Measurements from ENCODE around the gene GARIN5A. TPM values are rescaled to one million over a fixed set of nuclear protein-coding genes. Genes with fewer than 3 reads are reported as not detected.
A peak's percentile ranks its signal among the peaks of the same experiment; 100 is the strongest.

Gene GARIN5A
- total RNA-seq, 1 experiment from 2014 or later = 6.2 TPM

DNA sequence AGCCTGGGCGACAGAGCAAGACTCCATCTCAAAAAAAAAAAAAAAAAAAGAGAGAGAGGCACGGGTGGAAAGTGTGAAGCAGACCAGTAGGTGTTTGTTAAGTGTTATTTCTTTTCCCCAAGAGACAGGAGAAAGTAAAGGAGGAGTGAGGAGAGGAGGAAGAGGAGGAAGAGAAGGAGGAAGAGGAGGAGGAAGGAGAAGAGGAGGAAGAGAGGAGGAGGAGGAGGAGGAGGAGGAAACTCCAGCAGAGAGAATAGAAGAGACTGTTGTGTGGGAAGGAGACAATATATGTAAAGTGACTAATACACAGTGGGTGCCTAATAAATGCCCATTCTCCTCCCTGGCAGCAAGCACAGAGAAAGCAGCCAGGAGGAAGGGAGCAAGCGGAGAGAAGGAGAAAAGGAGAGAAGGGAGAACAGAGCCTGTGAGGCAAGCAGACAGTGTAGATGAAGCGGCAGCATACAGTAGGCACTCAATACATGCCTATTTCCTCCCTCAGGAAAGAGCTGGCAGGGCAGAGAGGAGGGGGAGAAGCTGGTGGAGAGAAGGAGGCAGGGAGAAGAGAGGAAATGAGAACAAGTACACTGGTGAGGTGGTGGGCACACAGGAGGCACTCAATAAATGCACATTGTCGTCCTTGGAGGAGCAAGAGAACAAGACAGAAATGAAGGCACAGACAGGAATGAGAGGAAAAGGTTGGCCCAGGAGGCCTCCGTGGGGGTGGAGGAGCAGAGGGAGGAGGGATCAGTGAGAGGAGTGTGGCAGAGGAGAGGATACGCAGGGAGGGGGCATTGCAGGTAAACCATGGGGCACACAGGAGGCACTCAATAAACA lies 17.8 kb upstream of the GARIN5A start:
- TF ChIP-seq EZH2 (IDR thresholded peaks at IDR 0.05; ENCODE audit: low read length, unreplicated experiment) (no peak), EZH2phosphoT487 (IDR thresholded peaks at IDR 0.05; ENCODE audit: borderline replicate concordance, low read length) (no peak)
- TF ChIP-seq, protein P1, sequence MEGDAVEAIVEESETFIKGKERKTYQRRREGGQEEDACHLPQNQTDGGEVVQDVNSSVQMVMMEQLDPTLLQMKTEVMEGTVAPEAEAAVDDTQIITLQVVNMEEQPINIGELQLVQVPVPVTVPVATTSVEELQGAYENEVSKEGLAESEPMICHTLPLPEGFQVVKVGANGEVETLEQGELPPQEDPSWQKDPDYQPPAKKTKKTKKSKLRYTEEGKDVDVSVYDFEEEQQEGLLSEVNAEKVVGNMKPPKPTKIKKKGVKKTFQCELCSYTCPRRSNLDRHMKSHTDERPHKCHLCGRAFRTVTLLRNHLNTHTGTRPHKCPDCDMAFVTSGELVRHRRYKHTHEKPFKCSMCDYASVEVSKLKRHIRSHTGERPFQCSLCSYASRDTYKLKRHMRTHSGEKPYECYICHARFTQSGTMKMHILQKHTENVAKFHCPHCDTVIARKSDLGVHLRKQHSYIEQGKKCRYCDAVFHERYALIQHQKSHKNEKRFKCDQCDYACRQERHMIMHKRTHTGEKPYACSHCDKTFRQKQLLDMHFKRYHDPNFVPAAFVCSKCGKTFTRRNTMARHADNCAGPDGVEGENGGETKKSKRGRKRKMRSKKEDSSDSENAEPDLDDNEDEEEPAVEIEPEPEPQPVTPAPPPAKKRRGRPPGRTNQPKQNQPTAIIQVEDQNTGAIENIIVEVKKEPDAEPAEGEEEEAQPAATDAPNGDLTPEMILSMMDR (conservative IDR thresholded peaks at IDR 0.05; ENCODE audit: low read depth, low read length) = no peak
- BruUV-seq (replicated peaks) = no TSS peak
- intact Hi-C loops (cut with micrococcal nuclease) = no loop called here
- H3K4me3 ChIP-seq (ENCODE audit: low read length) = no peak overlapping the region
- H4K20me1 ChIP-seq (ENCODE audit: low read length) = no peaks in the 10 kb centered on the region
- no peaks in the 10 kb centered on the region for H3K36me3 ChIP-seq (ENCODE audit: low read depth, low read length)
- no peaks in the 10 kb centered on the region for H3K9me2 ChIP-seq (replicated peaks; ENCODE audit: low read length)
- H3K79me2 ChIP-seq (ENCODE audit: low read length) = no peaks in the 10 kb centered on the region
- H2AFZ ChIP-seq (ENCODE audit: low read length) = no peak overlapping the region
- ATAC-seq = no peak
- no peak overlapping the region for H3K4me2 ChIP-seq (ENCODE audit: low read length)
- no peak overlapping the region for H3K9ac ChIP-seq (ENCODE audit: low read length)
- H3K4me1 ChIP-seq (ENCODE audit: insufficient read depth, low read length) = no peaks in the 10 kb centered on the region
- H3K27me3 ChIP-seq (ENCODE audit: low read length) = no peaks in the 10 kb centered on the region
- ChIA-PET POLR2A (ENCODE audit: unreplicated experiment) (no interaction called here), CTCF (no interaction called here)
- H3F3A ChIP-seq (ENCODE audit: low read length, unreplicated experiment) = no peaks in the 10 kb centered on the region
- no peak for DNase-seq
- no peak overlapping the region for H3K27ac ChIP-seq (ENCODE audit: low read length)
- no peaks in the 10 kb centered on the region for H3K9me3 ChIP-seq (ENCODE audit: low read length)

DNA sequence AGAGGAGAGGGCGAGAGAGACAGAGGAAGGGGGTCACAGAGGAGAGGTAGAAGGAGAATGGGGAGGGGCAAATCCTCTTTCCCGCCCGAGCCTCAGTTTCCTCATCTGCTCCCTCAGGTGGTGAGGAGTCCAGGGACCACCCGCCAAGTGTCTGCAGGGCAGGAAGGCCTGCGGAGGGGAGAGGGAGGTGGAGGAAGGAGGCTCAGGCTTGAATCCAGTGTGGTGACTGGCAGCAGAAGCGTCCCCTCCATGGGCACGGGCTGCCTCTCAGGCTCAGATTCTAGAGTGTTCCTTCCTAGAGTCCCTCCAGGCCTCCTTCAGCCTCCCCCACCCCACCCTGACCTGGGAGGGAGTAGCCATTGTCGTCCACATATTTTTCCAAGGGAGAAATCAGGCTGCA lies 16.5 kb upstream of the GARIN5A start:
- no TSS peak for BruUV-seq (replicated peaks)
- intact Hi-C loops (cut with micrococcal nuclease) = no loop called here

DNA sequence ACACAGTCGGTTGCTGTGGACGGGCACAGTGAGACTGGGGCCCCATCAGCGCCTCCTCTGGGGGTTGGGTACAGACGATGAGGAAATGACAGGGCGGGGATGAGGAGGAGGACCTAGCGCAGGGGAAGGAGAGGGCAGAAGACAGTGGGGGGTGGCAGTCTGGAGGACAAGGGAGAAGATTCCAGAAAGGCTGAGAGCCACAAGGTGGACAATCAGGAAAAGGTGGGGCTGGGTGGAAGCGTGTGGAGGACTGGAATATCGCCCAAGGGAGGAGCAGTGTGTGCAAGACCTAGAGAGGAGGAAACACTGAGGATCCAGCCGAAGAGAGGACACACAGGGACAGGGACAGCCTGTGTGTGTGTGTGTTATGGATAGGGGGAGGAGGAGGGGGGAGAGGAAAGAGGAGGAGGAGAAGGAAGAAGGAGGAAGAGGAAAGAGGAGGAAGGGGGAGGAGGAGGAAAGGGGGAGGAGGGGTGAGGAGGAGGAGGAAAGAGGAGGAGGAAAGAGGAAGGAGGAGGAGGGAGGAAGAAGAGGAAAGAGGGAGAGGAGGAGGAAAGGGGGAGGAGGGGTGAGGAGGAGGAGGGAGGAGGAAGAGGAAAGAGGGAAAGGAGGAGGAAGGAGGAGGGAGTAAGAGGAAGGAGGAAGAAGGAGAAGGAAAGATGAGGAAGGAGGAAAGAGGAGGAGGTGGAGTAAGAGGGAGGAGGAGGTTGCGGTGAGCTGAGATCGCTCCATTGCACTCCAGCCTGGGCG lies 15.8 kb upstream of the GARIN5A start:
- Histone ChIP-seq H3K27me3 (ENCODE audit: low read length) (no peaks in the 10 kb centered on the region), H3K4me1 (ENCODE audit: insufficient read depth, low read length) (no peaks in the 10 kb centered on the region), H3K9me3 (ENCODE audit: low read length) (no peaks in the 10 kb centered on the region), H3K9ac (ENCODE audit: low read length) (no peak overlapping the region), H3K79me2 (ENCODE audit: low read length) (no peaks in the 10 kb centered on the region), H3K4me2 (ENCODE audit: low read length) (peak overlapping the region; percentile 55), H4K20me1 (ENCODE audit: low read length) (no peaks in the 10 kb centered on the region), H2AFZ (ENCODE audit: low read length) (no peak overlapping the region), H3K27ac (ENCODE audit: low read length) (no peak overlapping the region), H3K9me2 (replicated peaks; ENCODE audit: low read length) (no peaks in the 10 kb centered on the region), H3K36me3 (ENCODE audit: low read depth, low read length) (no peaks in the 10 kb centered on the region), H3K4me3 (ENCODE audit: low read length) (no peak overlapping the region), H3F3A (ENCODE audit: low read length, unreplicated experiment) (no peaks in the 10 kb centered on the region)
- POLR2A ChIA-PET (ENCODE audit: unreplicated experiment) = no interaction called here
- intact Hi-C loops (cut with micrococcal nuclease) = no loop called here
- TF ChIP-seq EZH2phosphoT487 (IDR thresholded peaks at IDR 0.05; ENCODE audit: borderline replicate concordance, low read length) (no peak), EZH2 (IDR thresholded peaks at IDR 0.05; ENCODE audit: low read length, unreplicated experiment) (no peak)
- TF ChIP-seq, protein P1 (conservative IDR thresholded peaks at IDR 0.05; ENCODE audit: low read depth, low read length) = no peak
- DNase-seq (peak; percentile 27), ATAC-seq (peak; percentile 56)
- CTCF ChIA-PET = no interaction called here
- BruUV-seq (replicated peaks) = no TSS peak

More for the DNA sequence above, 16.5 kb upstream of the GARIN5A start:
- Histone ChIP-seq H3K4me2 (ENCODE audit: low read length) (no peak overlapping the region), H3K27ac (ENCODE audit: low read length) (no peak overlapping the region), H3K9me2 (replicated peaks; ENCODE audit: low read length) (no peaks in the 10 kb centered on the region), H4K20me1 (ENCODE audit: low read length) (no peaks in the 10 kb centered on the region), H3K4me3 (ENCODE audit: low read length) (no peak overlapping the region), H3K9me3 (ENCODE audit: low read length) (no peaks in the 10 kb centered on the region), H2AFZ (ENCODE audit: low read length) (no peak overlapping the region), H3K27me3 (ENCODE audit: low read length) (no peaks in the 10 kb centered on the region), H3K9ac (ENCODE audit: low read length) (no peak overlapping the region), H3K4me1 (ENCODE audit: insufficient read depth, low read length) (no peaks in the 10 kb centered on the region), H3F3A (ENCODE audit: low read length, unreplicated experiment) (no peaks in the 10 kb centered on the region), H3K36me3 (ENCODE audit: low read depth, low read length) (no peaks in the 10 kb centered on the region), H3K79me2 (ENCODE audit: low read length) (no peaks in the 10 kb centered on the region)
- CTCF ChIA-PET = no interaction called here
- no peak for DNase-seq
- POLR2A ChIA-PET (ENCODE audit: unreplicated experiment) = no interaction called here
- ATAC-seq = no peak
- no peak for TF ChIP-seq EZH2phosphoT487 (IDR thresholded peaks at IDR 0.05; ENCODE audit: borderline replicate concordance, low read length)
